D721Med (cell line): ENCODE measurements around the gene NTN4.

ENCODE experiments used
- DNase-seq: peaks from one replicate; pipeline ENCODE4 v3.0.0; 2011; ENCODE audit warnings: low spot score; ENCODE audit not compliant: insufficient read length
- FAIRE-seq: peaks from 2 replicates; lab custom pipeline; 2011; peaks lifted over from hg19 to GRCh38; lab: Jason Lieb, UNC
- CTCF ChIP-seq: IDR thresholded peaks from 2 replicates; pipeline ENCODE4 v1.5.1; 2012; ENCODE audit warnings: mild to moderate bottlenecking, control low read depth; ENCODE audit not compliant: insufficient read depth; ENCODE audit errors: missing control alignments

Gene NTN4

GRCh38 chr12:95808146-95808545, 17.6 kb upstream of the NTN4 start:
- FAIRE-seq (no peak), DNase-seq (no peak)
- no peak for TF ChIP-seq CTCF

GRCh38 chr12:95805864-95806671, 15.5 kb upstream of the NTN4 start:
- TF ChIP-seq CTCF, result no peak
- FAIRE-seq, result no peak
- DNase-seq, result no peak

GRCh38 chr12:95804291-95804690, 13.7 kb upstream of the NTN4 start:
- FAIRE-seq (no peak), DNase-seq (no peak)
- TF ChIP-seq CTCF, result no peak

GRCh38 chr12:95803817-95804216, 13.3 kb upstream of the NTN4 start:
- no peak for TF ChIP-seq CTCF
- FAIRE-seq, result no peak
- no peak for DNase-seq

GRCh38 chr12:95802482-95803270, 12.1 kb upstream of the NTN4 start:
- no peak for DNase-seq
- no peak for FAIRE-seq

GRCh38 chr12:95796982-95797289, 6.4 kb upstream of the NTN4 start:
- DNase-seq, result no peak
- TF ChIP-seq CTCF, result no peak
- FAIRE-seq, result no peak

More at GRCh38 chr12:95802482-95803270, 12.1 kb upstream of the NTN4 start:
- TF ChIP-seq CTCF, result no peak
